Neural cell (in vitro differentiated cells): Measurements from ENCODE around the gene SDSL. TPM values are rescaled to one million over a fixed set of nuclear protein-coding genes. Genes with fewer than 3 reads are reported as not detected.

Source experiments
- H2AFZ ChIP-seq: fragments of 200-600, 300-800 bp; sonication (generic), shearing (Covaris generic); 2 replicates; pipeline ENCODE4 v1.6.0; 2014; ENCODE audit warnings: low read depth, mild to moderate bottlenecking, antibody characterized with exemption, low read length, moderate library complexity
- H3F3A ChIP-seq: fragments of 200-600 bp; shearing (Covaris generic); 2 replicates; pipeline ENCODE4 v1.6.1; 2016; ENCODE audit warnings: mild to moderate bottlenecking, moderate library complexity, mixed read lengths, antibody characterized with exemption, low read length; ENCODE audit not compliant: insufficient read depth, poor library complexity, severe bottlenecking
- H3K27ac ChIP-seq: fragments of 200-600, 300-800 bp; sonication (generic), shearing (Covaris generic); 2 replicates; pipeline ENCODE4 v1.5.1; 2014; ENCODE audit warnings: mild to moderate bottlenecking, low read length, moderate library complexity
- H3K27me3 ChIP-seq: fragments of 300-800, 200-600 bp; sonication (generic), shearing (Covaris generic); 2 replicates; pipeline ENCODE4 v1.6.0; 2014; ENCODE audit warnings: mild to moderate bottlenecking, low read depth, low read length, moderate library complexity; ENCODE audit not compliant: insufficient read depth
- H3K36me3 ChIP-seq: fragments of 300-800, 200-600 bp; sonication (generic), shearing (Covaris generic); 2 replicates; pipeline ENCODE4 v1.5.1; 2014; ENCODE audit warnings: mild to moderate bottlenecking, antibody characterized with exemption, low read length, moderate library complexity; ENCODE audit not compliant: insufficient read depth
- H3K4me2 ChIP-seq: fragments of 300-800, 200-600 bp; sonication (generic), shearing (Covaris generic); 2 replicates; pipeline ENCODE4 v1.6.0; 2014; ENCODE audit warnings: mild to moderate bottlenecking, low read length
- H3K4me3 ChIP-seq: fragments of 300-800, 200-600 bp; sonication (generic), shearing (Covaris generic); 2 replicates; pipeline ENCODE4 v1.5.1; 2014; ENCODE audit warnings: mild to moderate bottlenecking, low read length, moderate library complexity
- H3K79me2 ChIP-seq: fragments of 200-600 bp; shearing (Covaris generic); replicated peaks from 2 replicates; pipeline ENCODE4 v1.6.0; 2014; ENCODE audit warnings: mild to moderate bottlenecking, low read length, moderate library complexity; ENCODE audit not compliant: insufficient read depth
- H3K9ac ChIP-seq: fragments of 300-800, 200-600 bp; sonication (generic), shearing (Covaris generic); 2 replicates; pipeline ENCODE4 v1.6.1; 2016; ENCODE audit warnings: mild to moderate bottlenecking, low read length, mixed read lengths
- H3K9me2 ChIP-seq: fragments of 200-600 bp; shearing (Covaris generic); 2 replicates; pipeline ENCODE4 v1.6.1; 2016; ENCODE audit warnings: mild to moderate bottlenecking, low read length, mixed read lengths; ENCODE audit not compliant: insufficient read depth
- H3K9me3 ChIP-seq: fragments of 200-600, 300-800 bp; sonication (generic), shearing (Covaris generic); 2 replicates; pipeline ENCODE4 v1.6.1; 2016; ENCODE audit warnings: mild to moderate bottlenecking, mixed run types, low read length, moderate library complexity, mixed read lengths
- H4K20me1 ChIP-seq: fragments of 200-600 bp; shearing (Covaris generic); 2 replicates; pipeline ENCODE4 v1.6.1; 2016; ENCODE audit warnings: mild to moderate bottlenecking, mixed run types; ENCODE audit not compliant: insufficient read depth
- EP300 ChIP-seq: fragments of 450-650 bp; conservative IDR thresholded peaks from 2 replicates; pipeline ENCODE4 v1.6.1; 2014; ENCODE audit warnings: antibody characterized with exemption, mild to moderate bottlenecking, moderate library complexity; ENCODE audit not compliant: poor library complexity, severe bottlenecking
- EZH2 ChIP-seq: fragments of 200-600, 300-800 bp; shearing (Covaris generic), sonication (generic); IDR thresholded peaks from 2 replicates; pipeline ENCODE4 v1.6.1; 2014; ENCODE audit warnings: antibody characterized with exemption, low read length, borderline replicate concordance, mild to moderate bottlenecking; ENCODE audit not compliant: insufficient read depth, poor library complexity, severe bottlenecking
- MXI1 ChIP-seq: fragments of 450-650 bp; conservative IDR thresholded peaks from 2 replicates; pipeline ENCODE4 v1.6.1; 2014; ENCODE audit warnings: antibody characterized with exemption, mild to moderate bottlenecking; ENCODE audit not compliant: poor library complexity, severe bottlenecking
- POLR2AphosphoS5 ChIP-seq: IDR thresholded peaks from 2 replicates; pipeline ENCODE4 v1.6.1; 2012
- RAD21 ChIP-seq: fragments of 450-650 bp; conservative IDR thresholded peaks from 2 replicates; pipeline ENCODE4 v1.6.1; 2014; ENCODE audit warnings: antibody characterized with exemption, mild to moderate bottlenecking, moderate library complexity
- REST ChIP-seq: IDR thresholded peaks from 2 replicates; pipeline ENCODE4 v1.6.1; 2012; ENCODE audit warnings: borderline replicate concordance
- SMC3 ChIP-seq: fragments of 450-650 bp; conservative IDR thresholded peaks from 2 replicates; pipeline ENCODE4 v1.6.1; 2014; ENCODE audit warnings: antibody characterized with exemption, mild to moderate bottlenecking, moderate library complexity; ENCODE audit not compliant: poor library complexity
- TAF1 ChIP-seq: IDR thresholded peaks from 2 replicates; pipeline ENCODE4 v1.6.1; 2012; ENCODE audit warnings: low read depth
- polyA plus RNA-seq: library from polyadenylated mRNA; depleted of rRNA; stranded (reverse); fragments of >200 nt; gene quantifications from 2 replicates; pipeline ENCODE4 v1.2.3, GENCODE V29; 2014
- TF ChIP-seq, protein P1 (sequence below): fragments of 450-650 bp; IDR thresholded peaks from 2 replicates; pipeline ENCODE4 v1.5.1; 2014; ENCODE audit warnings: antibody characterized with exemption, mild to moderate bottlenecking, moderate library complexity; ENCODE audit not compliant: poor library complexity, severe bottlenecking

SDSL gene
- polyA plus RNA-seq, 1 donor from 2014 or later, result 2.7 TPM

DNA sequence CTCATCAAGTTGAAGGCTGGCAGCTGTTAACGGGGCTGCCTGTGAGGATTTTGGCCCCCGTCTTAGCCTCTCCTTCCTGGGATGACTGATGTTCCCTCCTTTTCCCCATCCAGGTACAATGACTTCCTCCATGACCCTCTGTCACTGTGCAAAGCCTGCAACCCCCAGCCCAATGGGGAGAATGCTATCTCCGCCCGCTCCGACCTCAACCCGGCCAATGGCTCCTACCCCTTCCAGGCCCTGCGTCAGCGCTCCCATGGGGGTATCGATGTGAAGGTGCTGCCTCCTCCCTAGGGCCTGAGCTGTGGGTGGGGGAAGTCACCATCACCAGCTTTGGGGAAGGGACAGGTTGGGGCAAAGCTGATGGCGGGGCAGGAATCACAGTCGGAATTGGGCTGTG, 34.5 kb upstream of the SDSL start:
- no peaks in the 10 kb centered on the region for H4K20me1 ChIP-seq
- H3K4me3 ChIP-seq, result no peak overlapping the region
- no peaks in the 10 kb centered on the region for H3K9me3 ChIP-seq
- H3K9ac ChIP-seq, result no peak overlapping the region
- no peak overlapping the region for H3K4me2 ChIP-seq
- no peak overlapping the region for H3K27ac ChIP-seq
- no peaks in the 10 kb centered on the region for H3K36me3 ChIP-seq
- H3K9me2 ChIP-seq, result no peaks in the 10 kb centered on the region
- no peak overlapping the region for H2AFZ ChIP-seq
- no peaks in the 10 kb centered on the region for H3K79me2 ChIP-seq
- H3K27me3 ChIP-seq, result no peaks in the 10 kb centered on the region
- no peaks in the 10 kb centered on the region for H3F3A ChIP-seq
- TF ChIP-seq MXI1 (no peak), SMC3 (no peak), TAF1 (no peak), EP300 (no peak)
- TF ChIP-seq, protein P1, sequence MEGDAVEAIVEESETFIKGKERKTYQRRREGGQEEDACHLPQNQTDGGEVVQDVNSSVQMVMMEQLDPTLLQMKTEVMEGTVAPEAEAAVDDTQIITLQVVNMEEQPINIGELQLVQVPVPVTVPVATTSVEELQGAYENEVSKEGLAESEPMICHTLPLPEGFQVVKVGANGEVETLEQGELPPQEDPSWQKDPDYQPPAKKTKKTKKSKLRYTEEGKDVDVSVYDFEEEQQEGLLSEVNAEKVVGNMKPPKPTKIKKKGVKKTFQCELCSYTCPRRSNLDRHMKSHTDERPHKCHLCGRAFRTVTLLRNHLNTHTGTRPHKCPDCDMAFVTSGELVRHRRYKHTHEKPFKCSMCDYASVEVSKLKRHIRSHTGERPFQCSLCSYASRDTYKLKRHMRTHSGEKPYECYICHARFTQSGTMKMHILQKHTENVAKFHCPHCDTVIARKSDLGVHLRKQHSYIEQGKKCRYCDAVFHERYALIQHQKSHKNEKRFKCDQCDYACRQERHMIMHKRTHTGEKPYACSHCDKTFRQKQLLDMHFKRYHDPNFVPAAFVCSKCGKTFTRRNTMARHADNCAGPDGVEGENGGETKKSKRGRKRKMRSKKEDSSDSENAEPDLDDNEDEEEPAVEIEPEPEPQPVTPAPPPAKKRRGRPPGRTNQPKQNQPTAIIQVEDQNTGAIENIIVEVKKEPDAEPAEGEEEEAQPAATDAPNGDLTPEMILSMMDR, result no peak

DNA sequence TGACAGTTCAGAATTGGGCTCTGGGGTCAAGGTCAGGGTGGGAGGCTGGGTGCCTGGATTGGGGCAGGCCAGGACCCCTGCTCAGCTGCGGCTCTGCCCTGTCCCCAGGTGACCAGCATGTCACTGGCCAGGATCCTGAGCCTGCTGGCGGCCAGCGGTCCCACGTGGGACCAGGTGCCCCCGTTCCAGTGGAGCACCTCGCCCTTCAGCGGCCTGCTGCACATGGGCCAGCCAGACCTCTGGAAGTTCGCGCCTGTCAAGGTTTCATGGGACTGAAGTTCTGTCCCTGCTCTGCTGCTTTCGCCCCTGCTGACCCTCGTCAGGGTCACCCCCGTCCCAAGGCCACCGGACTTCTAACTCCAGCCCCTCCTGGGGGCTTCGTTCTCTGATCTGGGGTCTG, 33.8 kb upstream of the SDSL start:
- Histone ChIP-seq H4K20me1 (no peaks in the 10 kb centered on the region), H3K9me3 (no peaks in the 10 kb centered on the region), H3K9me2 (no peaks in the 10 kb centered on the region), H3K4me3 (no peak overlapping the region), H3F3A (no peaks in the 10 kb centered on the region), H2AFZ (no peak overlapping the region), H3K9ac (no peak overlapping the region), H3K27me3 (no peaks in the 10 kb centered on the region), H3K36me3 (no peaks in the 10 kb centered on the region), H3K4me2 (no peak overlapping the region), H3K27ac (no peak overlapping the region), H3K79me2 (no peaks in the 10 kb centered on the region)
- TF ChIP-seq POLR2AphosphoS5 (no peak), RAD21 (no peak), MXI1 (no peak), EP300 (no peak), REST (no peak), TAF1 (no peak), SMC3 (no peak), EZH2 (no peak)
- TF ChIP-seq, protein P1, result no peak
